Neural cell (in vitro differentiated cells): ENCODE measurements around the gene CUBN. TPM values are rescaled to one million over a fixed set of nuclear protein-coding genes. Genes with fewer than 3 reads are reported as not detected.

Experiments
- H2AFZ ChIP-seq: fragments of 200-600, 300-800 bp; sonication (generic), shearing (Covaris generic); 2 replicates; pipeline ENCODE4 v1.6.0; 2014; ENCODE audit warnings: low read depth, mild to moderate bottlenecking, antibody characterized with exemption, low read length, moderate library complexity
- H3F3A ChIP-seq: fragments of 200-600 bp; shearing (Covaris generic); 2 replicates; pipeline ENCODE4 v1.6.1; 2016; ENCODE audit warnings: mild to moderate bottlenecking, moderate library complexity, mixed read lengths, antibody characterized with exemption, low read length; ENCODE audit not compliant: insufficient read depth, poor library complexity, severe bottlenecking
- H3K27ac ChIP-seq: fragments of 200-600, 300-800 bp; sonication (generic), shearing (Covaris generic); 2 replicates; pipeline ENCODE4 v1.5.1; 2014; ENCODE audit warnings: mild to moderate bottlenecking, low read length, moderate library complexity
- H3K27me3 ChIP-seq: fragments of 300-800, 200-600 bp; sonication (generic), shearing (Covaris generic); 2 replicates; pipeline ENCODE4 v1.6.0; 2014; ENCODE audit warnings: mild to moderate bottlenecking, low read depth, low read length, moderate library complexity; ENCODE audit not compliant: insufficient read depth
- H3K36me3 ChIP-seq: fragments of 300-800, 200-600 bp; sonication (generic), shearing (Covaris generic); 2 replicates; pipeline ENCODE4 v1.5.1; 2014; ENCODE audit warnings: mild to moderate bottlenecking, antibody characterized with exemption, low read length, moderate library complexity; ENCODE audit not compliant: insufficient read depth
- H3K4me2 ChIP-seq: fragments of 300-800, 200-600 bp; sonication (generic), shearing (Covaris generic); 2 replicates; pipeline ENCODE4 v1.6.0; 2014; ENCODE audit warnings: mild to moderate bottlenecking, low read length
- H3K4me3 ChIP-seq: fragments of 300-800, 200-600 bp; sonication (generic), shearing (Covaris generic); 2 replicates; pipeline ENCODE4 v1.5.1; 2014; ENCODE audit warnings: mild to moderate bottlenecking, low read length, moderate library complexity
- H3K79me2 ChIP-seq: fragments of 200-600 bp; shearing (Covaris generic); replicated peaks from 2 replicates; pipeline ENCODE4 v1.6.0; 2014; ENCODE audit warnings: mild to moderate bottlenecking, low read length, moderate library complexity; ENCODE audit not compliant: insufficient read depth
- H3K9ac ChIP-seq: fragments of 300-800, 200-600 bp; sonication (generic), shearing (Covaris generic); 2 replicates; pipeline ENCODE4 v1.6.1; 2016; ENCODE audit warnings: mild to moderate bottlenecking, low read length, mixed read lengths
- H3K9me2 ChIP-seq: fragments of 200-600 bp; shearing (Covaris generic); 2 replicates; pipeline ENCODE4 v1.6.1; 2016; ENCODE audit warnings: mild to moderate bottlenecking, low read length, mixed read lengths; ENCODE audit not compliant: insufficient read depth
- H3K9me3 ChIP-seq: fragments of 200-600, 300-800 bp; sonication (generic), shearing (Covaris generic); 2 replicates; pipeline ENCODE4 v1.6.1; 2016; ENCODE audit warnings: mild to moderate bottlenecking, mixed run types, low read length, moderate library complexity, mixed read lengths
- H4K20me1 ChIP-seq: fragments of 200-600 bp; shearing (Covaris generic); 2 replicates; pipeline ENCODE4 v1.6.1; 2016; ENCODE audit warnings: mild to moderate bottlenecking, mixed run types; ENCODE audit not compliant: insufficient read depth
- EP300 ChIP-seq: fragments of 450-650 bp; conservative IDR thresholded peaks from 2 replicates; pipeline ENCODE4 v1.6.1; 2014; ENCODE audit warnings: antibody characterized with exemption, mild to moderate bottlenecking, moderate library complexity; ENCODE audit not compliant: poor library complexity, severe bottlenecking
- EZH2 ChIP-seq: fragments of 200-600, 300-800 bp; shearing (Covaris generic), sonication (generic); IDR thresholded peaks from 2 replicates; pipeline ENCODE4 v1.6.1; 2014; ENCODE audit warnings: antibody characterized with exemption, low read length, borderline replicate concordance, mild to moderate bottlenecking; ENCODE audit not compliant: insufficient read depth, poor library complexity, severe bottlenecking
- MXI1 ChIP-seq: fragments of 450-650 bp; conservative IDR thresholded peaks from 2 replicates; pipeline ENCODE4 v1.6.1; 2014; ENCODE audit warnings: antibody characterized with exemption, mild to moderate bottlenecking; ENCODE audit not compliant: poor library complexity, severe bottlenecking
- POLR2AphosphoS5 ChIP-seq: IDR thresholded peaks from 2 replicates; pipeline ENCODE4 v1.6.1; 2012
- RAD21 ChIP-seq: fragments of 450-650 bp; conservative IDR thresholded peaks from 2 replicates; pipeline ENCODE4 v1.6.1; 2014; ENCODE audit warnings: antibody characterized with exemption, mild to moderate bottlenecking, moderate library complexity
- SMC3 ChIP-seq: fragments of 450-650 bp; conservative IDR thresholded peaks from 2 replicates; pipeline ENCODE4 v1.6.1; 2014; ENCODE audit warnings: antibody characterized with exemption, mild to moderate bottlenecking, moderate library complexity; ENCODE audit not compliant: poor library complexity
- TAF1 ChIP-seq: IDR thresholded peaks from 2 replicates; pipeline ENCODE4 v1.6.1; 2012; ENCODE audit warnings: low read depth
- polyA plus RNA-seq: library from polyadenylated mRNA; depleted of rRNA; stranded (reverse); fragments of >200 nt; gene quantifications from 2 replicates; pipeline ENCODE4 v1.2.3, GENCODE V29; 2014
- TF ChIP-seq, protein P1 (sequence below): fragments of 450-650 bp; IDR thresholded peaks from 2 replicates; pipeline ENCODE4 v1.5.1; 2014; ENCODE audit warnings: antibody characterized with exemption, mild to moderate bottlenecking, moderate library complexity; ENCODE audit not compliant: poor library complexity, severe bottlenecking
- TF ChIP-seq, protein P2 (sequence below): IDR thresholded peaks from 2 replicates; pipeline ENCODE4 v1.6.1; 2012; ENCODE audit warnings: borderline replicate concordance

The CUBN gene
- polyA plus RNA-seq, 1 donor from 2014 or later: 7.1 TPM

DNA sequence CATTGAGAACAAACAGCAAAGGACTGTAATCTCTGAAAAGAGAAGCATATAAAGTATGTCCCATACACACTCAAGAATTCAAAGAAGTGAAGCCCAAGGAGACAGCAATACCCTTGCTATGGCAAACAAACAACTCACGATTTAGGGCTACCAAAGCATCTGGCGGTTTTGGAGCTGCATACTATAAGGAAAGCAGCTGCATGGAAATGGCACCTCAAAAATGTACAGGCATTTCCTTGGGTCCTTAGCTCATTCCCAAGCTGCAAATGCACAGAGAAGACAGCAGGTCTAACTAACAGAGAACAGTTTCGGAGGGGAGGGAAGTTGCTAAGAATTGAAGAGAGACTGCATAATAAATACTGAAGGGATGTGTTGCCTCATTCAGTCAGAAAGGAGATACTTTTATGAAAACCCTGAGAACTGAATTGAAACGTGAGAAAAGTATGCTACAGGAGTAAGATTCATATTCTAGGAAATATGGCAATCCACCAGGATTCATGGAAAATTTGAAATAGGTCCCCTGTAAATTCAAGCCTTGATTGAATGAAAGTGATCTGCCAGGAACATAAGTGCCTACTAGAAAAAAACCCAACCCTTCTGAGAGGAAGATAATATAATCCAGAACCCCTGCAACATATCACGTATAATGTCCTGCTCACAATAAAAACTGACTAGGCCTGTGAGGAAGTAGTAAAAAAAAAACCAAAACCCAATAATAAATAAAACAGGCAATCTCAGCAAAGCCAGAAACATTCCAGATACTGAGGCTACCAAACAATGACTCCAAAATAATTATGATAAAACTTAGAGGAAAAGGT is 36.4 kb downstream of the CUBN start:
- Histone ChIP-seq H3K4me2 (no peak overlapping the region), H3K9ac (no peak overlapping the region), H3K79me2 (no peaks in the 10 kb centered on the region), H3K4me3 (no peak overlapping the region), H4K20me1 (no peaks in the 10 kb centered on the region), H2AFZ (no peak overlapping the region), H3K36me3 (peaks cover 4% of the 10 kb centered on the region), H3K9me2 (no peaks in the 10 kb centered on the region), H3K9me3 (no peaks in the 10 kb centered on the region), H3K27me3 (no peaks in the 10 kb centered on the region), H3K27ac (no peak overlapping the region), H3F3A (peaks cover 2% of the 10 kb centered on the region)
- no peak for TF ChIP-seq EP300
- TF ChIP-seq, protein P1, sequence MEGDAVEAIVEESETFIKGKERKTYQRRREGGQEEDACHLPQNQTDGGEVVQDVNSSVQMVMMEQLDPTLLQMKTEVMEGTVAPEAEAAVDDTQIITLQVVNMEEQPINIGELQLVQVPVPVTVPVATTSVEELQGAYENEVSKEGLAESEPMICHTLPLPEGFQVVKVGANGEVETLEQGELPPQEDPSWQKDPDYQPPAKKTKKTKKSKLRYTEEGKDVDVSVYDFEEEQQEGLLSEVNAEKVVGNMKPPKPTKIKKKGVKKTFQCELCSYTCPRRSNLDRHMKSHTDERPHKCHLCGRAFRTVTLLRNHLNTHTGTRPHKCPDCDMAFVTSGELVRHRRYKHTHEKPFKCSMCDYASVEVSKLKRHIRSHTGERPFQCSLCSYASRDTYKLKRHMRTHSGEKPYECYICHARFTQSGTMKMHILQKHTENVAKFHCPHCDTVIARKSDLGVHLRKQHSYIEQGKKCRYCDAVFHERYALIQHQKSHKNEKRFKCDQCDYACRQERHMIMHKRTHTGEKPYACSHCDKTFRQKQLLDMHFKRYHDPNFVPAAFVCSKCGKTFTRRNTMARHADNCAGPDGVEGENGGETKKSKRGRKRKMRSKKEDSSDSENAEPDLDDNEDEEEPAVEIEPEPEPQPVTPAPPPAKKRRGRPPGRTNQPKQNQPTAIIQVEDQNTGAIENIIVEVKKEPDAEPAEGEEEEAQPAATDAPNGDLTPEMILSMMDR: no peak

DNA sequence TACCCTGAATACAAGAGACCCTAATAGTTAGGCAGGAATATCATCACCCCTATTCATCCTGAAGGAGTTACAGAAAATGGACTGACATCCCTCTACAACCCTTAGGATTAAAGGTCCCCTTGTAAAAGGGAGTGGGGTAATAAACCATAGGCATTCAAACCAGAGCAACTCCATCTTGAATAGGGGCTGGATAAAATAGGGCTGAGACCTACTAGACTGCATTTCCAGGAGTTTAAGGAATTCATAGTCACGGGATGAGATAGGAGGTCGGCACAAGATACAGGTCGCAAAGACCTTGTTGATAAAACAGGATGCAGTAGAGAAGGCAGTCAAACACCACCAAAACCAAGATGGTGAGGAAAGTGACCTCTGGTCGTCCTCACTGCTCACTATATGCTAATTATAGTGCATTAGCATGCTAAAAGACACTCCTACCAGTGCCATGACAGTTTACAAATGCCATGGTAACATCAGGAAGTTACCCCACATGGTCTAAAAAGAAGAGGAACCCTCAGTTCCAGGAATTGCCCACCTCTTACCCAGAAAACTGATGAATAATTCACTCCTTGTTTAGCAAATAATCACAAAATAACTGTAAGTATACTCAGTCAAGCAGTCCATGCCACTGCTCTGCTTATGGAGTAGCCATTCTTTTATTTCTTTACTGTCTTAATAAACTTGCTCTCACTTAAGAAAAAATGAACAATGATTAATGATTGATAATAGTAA is 37.2 kb downstream of the CUBN start:
- H2AFZ ChIP-seq: no peak overlapping the region
- H3F3A ChIP-seq: peaks cover 4% of the 10 kb centered on the region
- H3K79me2 ChIP-seq: no peaks in the 10 kb centered on the region
- no peak overlapping the region for H3K9ac ChIP-seq
- H3K9me3 ChIP-seq: no peaks in the 10 kb centered on the region
- H3K4me3 ChIP-seq: no peak overlapping the region
- H3K36me3 ChIP-seq: no peaks in the 10 kb centered on the region
- no peaks in the 10 kb centered on the region for H4K20me1 ChIP-seq
- H3K9me2 ChIP-seq: no peaks in the 10 kb centered on the region
- H3K27ac ChIP-seq: no peak overlapping the region
- no peak overlapping the region for H3K4me2 ChIP-seq
- TF ChIP-seq EZH2 (no peak), EP300 (no peak), POLR2AphosphoS5 (no peak), SMC3 (no peak), MXI1 (no peak), RAD21 (no peak), TAF1 (no peak)
- TF ChIP-seq, protein P1: no peak
- TF ChIP-seq, protein P2, sequence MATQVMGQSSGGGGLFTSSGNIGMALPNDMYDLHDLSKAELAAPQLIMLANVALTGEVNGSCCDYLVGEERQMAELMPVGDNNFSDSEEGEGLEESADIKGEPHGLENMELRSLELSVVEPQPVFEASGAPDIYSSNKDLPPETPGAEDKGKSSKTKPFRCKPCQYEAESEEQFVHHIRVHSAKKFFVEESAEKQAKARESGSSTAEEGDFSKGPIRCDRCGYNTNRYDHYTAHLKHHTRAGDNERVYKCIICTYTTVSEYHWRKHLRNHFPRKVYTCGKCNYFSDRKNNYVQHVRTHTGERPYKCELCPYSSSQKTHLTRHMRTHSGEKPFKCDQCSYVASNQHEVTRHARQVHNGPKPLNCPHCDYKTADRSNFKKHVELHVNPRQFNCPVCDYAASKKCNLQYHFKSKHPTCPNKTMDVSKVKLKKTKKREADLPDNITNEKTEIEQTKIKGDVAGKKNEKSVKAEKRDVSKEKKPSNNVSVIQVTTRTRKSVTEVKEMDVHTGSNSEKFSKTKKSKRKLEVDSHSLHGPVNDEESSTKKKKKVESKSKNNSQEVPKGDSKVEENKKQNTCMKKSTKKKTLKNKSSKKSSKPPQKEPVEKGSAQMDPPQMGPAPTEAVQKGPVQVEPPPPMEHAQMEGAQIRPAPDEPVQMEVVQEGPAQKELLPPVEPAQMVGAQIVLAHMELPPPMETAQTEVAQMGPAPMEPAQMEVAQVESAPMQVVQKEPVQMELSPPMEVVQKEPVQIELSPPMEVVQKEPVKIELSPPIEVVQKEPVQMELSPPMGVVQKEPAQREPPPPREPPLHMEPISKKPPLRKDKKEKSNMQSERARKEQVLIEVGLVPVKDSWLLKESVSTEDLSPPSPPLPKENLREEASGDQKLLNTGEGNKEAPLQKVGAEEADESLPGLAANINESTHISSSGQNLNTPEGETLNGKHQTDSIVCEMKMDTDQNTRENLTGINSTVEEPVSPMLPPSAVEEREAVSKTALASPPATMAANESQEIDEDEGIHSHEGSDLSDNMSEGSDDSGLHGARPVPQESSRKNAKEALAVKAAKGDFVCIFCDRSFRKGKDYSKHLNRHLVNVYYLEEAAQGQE: no peak
- H3K27me3 ChIP-seq: no peaks in the 10 kb centered on the region
